COLO829 (cell line): ENCODE measurements around the gene HOXB13.

Experiments used
- DNase-seq: peaks from one replicate; pipeline ENCODE4 v3.0.0; 2012; ENCODE audit warnings: low spot score

Gene HOXB13

GRCh38 chr17:48748718-48749566 lies 20.4 kb upstream of the HOXB13 start:
- no peak for DNase-seq

DNA sequence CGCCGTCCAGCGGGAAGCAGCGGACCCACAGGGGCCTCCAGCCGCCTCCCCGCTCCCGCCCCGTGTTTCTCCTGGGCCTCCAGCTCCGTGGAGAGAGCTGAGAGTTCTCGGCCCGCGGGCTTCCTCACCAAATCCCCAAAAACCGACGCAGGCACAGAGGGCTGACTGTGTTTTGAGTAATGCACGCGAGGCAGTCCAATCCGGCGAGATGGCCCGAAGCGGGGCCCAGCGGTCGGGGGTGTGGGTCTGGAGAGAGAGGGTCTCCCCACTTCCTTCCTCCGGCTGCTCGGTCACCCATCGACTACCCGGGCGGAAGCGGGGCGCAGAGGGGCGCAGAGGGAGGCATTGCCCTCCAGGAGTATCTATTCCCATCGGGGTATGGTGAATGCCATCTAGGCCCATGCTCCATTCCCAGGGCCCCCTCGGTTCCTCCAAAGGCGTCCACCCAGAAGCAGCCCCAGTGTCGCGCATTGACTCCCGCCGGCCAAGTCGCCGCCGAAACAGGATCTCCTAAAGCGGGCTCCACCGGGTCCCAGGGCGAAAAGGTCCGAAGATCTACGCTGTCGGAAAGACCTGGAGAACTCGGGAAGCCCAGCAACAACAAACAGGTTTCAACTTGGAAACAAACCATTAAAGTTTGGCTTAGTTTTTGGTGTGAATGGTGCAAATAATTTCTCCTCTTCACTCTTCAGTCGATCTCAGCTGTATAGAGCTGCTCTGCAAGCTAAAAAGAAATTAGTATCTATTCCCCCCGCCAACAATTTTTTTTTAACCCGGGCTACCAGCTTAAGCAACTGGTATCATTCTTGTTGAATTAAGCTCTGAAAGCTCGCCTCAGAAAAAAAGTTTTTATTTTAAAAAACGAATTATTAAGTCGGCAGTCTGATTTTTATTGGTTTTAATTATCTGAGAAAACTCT lies 19.2 kb upstream of the HOXB13 start:
- no peak for DNase-seq

DNA sequence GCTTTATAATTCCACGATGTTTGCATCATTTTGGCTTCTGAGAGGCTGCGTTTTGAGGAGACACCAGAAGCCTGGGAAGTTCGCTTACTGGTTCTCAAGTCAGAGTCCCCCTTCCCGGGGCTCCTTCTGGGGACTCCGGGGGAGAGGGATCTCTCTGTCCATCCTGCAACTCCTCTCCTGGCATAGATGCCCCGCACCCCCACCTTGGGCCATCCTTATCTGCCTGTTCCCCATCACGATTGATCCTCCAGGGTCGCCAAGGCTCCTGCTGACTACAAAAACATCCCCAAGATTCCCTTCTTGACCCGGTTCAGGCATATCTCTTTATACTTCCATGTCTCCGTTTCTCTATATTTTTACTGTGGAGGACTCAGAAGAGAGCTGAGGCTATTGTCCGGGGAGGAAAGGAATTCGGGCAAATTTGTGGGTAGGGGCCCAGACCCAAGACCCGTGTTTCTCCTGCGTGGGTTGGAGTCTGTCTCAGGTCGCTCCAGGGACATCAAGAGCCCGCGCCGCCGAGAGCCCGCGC lies 18.4 kb upstream of the HOXB13 start:
- DNase-seq, result no peak

- DNase-seq, result no peak
Measured at GRCh38 chr17:48745381-48746275, 17.1 kb upstream of the HOXB13 start.

DNA sequence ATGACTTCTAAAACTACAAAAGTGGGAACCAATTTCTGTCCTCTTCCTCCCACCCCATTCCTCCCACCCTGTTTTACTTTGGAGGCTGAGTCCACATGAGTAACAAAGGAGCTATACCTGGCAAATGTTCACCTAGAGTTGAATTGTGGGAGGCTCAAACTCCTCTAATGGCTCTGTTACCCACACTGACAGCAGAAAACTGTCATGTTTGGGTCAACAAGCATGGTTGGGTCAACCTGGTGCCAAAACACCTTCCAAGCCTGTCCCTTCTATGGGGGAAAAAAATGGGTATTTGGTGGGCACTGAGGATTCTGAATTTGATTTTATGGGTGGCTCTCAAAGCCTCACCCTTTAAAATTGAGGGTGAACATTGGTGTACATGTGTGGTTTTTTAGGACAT lies 12.0 kb upstream of the HOXB13 start:
- DNase-seq, result no peak

- DNase-seq, result no peak
Measured at GRCh38 chr17:48738803-48739526, 10.4 kb upstream of the HOXB13 start.

- no peak for DNase-seq
Measured at GRCh38 chr17:48738424-48738802, 9.9 kb upstream of the HOXB13 start.

- DNase-seq, result no peak
Measured at GRCh38 chr17:48737330-48738043, 8.9 kb upstream of the HOXB13 start.

DNA sequence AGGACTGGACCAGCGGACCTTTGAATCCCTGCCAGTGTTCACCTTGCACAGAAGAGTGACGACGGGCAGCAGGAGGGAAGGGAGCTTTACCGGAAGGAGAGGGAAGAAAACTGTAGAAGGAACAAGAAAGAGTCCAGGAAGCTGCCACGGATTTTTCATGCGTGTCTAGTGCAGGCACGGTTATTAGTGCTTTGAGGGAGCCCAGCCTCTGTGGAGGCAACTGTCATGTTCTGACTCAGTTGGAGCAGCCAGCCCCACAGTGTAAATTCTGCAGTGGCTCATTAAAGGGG lies 6.5 kb upstream of the HOXB13 start:
- no peak for DNase-seq

- DNase-seq, result no peak
Measured at GRCh38 chr17:48734333-48735061, 5.9 kb upstream of the HOXB13 start.

DNA sequence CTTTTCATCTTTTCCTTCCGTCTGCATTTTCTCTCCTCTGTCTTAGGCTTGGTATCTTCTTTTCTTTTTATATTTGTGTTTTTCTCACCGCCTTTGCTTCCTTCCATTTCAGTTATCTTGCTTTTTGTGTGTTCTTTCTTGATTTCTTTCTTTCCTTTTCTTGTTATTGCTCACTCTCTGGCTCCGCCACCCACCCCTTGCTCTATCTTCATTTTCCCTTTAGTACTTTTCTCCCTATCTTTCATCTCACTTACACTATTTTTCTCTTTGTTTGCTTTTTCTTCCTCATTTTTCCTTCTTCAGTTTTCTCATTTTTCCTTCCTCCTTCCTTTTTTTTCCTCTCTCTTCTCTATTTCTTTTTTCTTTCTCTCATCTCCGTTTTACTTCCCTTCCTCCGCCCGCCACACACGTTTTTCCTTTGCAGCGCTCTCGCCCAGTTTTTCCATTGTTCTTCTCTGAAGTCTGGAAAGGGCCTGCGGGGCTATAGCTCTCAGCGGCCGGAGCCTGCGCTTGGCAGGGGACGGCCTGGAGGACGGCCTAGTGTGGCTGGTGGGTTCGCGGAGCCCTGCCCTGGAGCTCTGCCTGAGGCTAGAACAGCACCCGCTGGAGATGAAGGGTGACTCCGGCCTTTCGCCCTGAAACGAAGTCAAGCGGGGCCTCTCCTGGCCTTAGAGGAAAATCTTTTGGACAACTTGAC lies 5.2 kb upstream of the HOXB13 start:
- no peak for DNase-seq

DNA sequence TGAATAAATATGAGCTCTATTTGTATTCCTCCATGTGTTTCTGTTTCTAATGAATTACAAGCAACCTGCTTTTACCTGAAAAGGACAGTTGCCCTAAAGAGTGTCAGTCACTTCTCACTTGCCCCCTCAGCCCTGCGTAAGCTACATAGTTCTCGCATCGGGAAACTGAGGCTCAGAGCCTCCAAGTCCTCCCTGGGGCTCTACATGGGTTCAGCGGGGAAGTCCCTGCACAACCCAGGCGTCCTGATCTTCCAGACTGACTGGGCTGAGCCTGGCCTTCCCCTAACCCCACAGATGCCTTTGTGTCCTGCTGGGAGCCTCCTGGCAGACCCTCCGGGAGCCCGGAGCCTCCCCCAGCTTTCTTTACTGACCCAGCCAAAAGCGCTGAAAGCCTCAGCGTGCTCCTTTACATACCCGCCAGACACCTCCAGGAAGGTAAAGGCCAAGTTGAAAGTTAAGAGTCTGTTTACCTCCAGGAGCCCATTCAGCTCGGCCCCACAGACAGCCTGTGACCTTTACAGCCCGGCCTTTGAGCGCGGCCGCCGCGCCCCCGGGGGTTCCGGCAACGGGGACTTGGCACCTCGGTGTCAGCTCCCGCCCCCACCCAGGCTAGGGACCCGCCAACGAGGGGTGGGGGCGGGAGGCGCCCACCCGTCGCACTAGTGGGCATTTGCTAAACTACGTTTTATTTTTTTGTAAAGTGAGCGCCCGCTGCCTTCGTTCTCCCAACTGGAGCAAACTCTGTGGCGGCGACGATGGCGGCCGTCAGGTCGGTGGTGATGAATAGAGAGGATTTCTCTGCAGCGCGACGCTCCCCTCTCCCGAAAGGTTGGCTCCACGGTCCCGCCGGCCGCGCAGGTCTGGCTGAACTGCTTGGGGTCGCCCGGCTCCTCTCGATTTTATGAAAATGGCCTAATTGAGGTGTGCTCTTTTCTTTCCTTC lies 4.4 kb upstream of the HOXB13 start:
- DNase-seq, result no peak

DNA sequence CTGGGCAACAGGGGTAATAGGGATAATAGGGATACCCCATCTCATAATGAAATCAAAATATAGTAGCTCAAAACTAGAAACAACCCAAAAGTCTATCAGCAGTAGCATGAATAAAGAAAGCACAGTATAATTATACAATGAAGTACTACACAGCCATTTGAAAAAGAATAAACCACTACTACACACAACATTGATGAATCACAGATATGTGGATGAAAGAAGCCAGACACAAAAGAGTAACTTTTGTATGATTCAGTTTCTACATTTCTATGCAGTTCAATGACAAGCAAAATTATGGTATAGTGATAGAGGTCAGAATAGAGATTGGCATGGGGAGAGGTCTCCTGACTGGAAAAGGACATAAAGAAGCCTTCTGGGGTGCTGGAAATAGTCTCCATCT lies 2.8 kb upstream of the HOXB13 start:
- no peak for DNase-seq

GRCh38 chr17:48730240-48730550 lies 1.6 kb upstream of the HOXB13 start:
- no peak for DNase-seq

GRCh38 chr17:48729335-48730239 lies 1.0 kb upstream of the HOXB13 start:
- no peak for DNase-seq

- no peak for DNase-seq
Measured at GRCh38 chr17:48727415-48728175, 955 bp downstream of the HOXB13 start.

DNA sequence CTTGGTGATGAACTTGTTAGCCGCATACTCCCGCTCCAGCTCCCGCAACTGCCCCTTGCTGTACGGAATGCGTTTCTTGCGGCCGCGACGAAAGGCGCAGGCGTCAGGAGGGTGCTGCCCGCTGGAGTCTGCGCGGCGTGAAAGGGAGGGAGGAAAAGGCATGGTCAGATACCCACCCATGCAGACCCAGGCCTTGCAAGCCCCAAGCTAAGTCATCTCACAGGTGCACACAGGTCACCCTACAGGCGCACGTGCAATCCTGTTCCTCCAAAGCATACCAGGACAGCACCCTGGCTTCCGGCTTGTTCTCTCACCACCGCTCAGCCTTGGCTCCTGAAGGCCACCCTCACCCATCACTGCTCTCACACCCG lies 1.6 kb downstream of the HOXB13 start:
- no peak for DNase-seq
